ENCODE measurements around the gene JAM3. TPM values are rescaled to one million over a fixed set of nuclear protein-coding genes. Genes with fewer than 3 reads are reported as not detected.

JAM3 gene
- total RNA-seq, 1 donor from 2014 or later = 101 TPM

DNA sequence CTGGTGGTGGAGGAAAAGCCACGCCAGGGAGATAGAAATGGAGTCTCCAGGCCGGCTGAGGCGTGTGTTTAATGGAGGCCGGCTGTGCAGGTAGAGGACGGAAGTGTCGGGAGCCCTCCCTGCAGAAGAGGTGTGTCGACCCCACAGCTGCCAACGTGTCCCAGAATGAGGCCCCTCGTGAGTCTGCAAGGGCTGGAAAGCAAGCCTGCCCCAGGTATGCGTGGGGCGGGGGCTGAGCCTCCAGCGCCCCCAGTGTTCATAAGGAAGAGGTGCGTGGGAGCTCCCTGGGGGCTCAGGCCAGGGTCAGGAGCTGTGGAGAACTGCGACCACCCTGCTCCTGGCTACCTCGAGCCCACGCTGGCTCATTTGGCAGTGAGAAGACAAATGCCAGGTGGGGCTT lies 38.0 kb upstream of the JAM3 start:
- TF ChIP-seq, protein P1, sequence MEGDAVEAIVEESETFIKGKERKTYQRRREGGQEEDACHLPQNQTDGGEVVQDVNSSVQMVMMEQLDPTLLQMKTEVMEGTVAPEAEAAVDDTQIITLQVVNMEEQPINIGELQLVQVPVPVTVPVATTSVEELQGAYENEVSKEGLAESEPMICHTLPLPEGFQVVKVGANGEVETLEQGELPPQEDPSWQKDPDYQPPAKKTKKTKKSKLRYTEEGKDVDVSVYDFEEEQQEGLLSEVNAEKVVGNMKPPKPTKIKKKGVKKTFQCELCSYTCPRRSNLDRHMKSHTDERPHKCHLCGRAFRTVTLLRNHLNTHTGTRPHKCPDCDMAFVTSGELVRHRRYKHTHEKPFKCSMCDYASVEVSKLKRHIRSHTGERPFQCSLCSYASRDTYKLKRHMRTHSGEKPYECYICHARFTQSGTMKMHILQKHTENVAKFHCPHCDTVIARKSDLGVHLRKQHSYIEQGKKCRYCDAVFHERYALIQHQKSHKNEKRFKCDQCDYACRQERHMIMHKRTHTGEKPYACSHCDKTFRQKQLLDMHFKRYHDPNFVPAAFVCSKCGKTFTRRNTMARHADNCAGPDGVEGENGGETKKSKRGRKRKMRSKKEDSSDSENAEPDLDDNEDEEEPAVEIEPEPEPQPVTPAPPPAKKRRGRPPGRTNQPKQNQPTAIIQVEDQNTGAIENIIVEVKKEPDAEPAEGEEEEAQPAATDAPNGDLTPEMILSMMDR (IDR thresholded peaks at IDR 0.05; ENCODE audit: partially characterized antibody, unreplicated experiment) = peak; percentile 39
- peaks cover 35% of the 10 kb centered on the region for H3K4me1 Mint-ChIP-seq (ENCODE audit: low read depth, unreplicated experiment)
- H3K27ac Mint-ChIP-seq (ENCODE audit: unreplicated experiment) = no peak overlapping the region
- no peak for DNase-seq
- no peak overlapping the region for H3K4me3 Mint-ChIP-seq (ENCODE audit: unreplicated experiment)
- H3K36me3 Mint-ChIP-seq (ENCODE audit: unreplicated experiment) = no peaks in the 10 kb centered on the region
- peaks cover 22% of the 10 kb centered on the region for H3K27me3 Mint-ChIP-seq (ENCODE audit: unreplicated experiment)
- peaks cover 18% of the 10 kb centered on the region for H3K9me3 Mint-ChIP-seq (ENCODE audit: unreplicated experiment)

DNA sequence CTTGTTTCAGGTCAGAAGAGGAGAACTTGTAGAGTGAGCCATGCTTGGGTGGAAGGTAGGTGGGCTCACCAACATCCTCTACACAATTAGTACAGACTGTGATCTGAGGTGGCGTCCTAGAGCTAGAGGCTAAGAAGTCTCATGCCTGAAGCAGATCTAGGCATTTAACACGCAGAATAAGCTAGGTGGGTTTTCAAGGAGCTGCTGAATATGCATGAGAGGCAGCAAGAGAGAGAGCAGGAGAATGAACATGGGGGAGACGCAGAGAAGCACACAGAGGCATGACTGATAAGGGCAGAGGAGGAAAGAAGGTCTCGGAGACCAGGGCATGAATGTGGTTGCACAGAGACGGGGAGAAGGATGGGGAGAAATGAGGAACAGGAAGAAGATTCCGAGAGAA lies 36.8 kb upstream of the JAM3 start:
- TF ChIP-seq, protein P1 (IDR thresholded peaks at IDR 0.05; ENCODE audit: partially characterized antibody, unreplicated experiment) = no peak
- H3K36me3 Mint-ChIP-seq (ENCODE audit: unreplicated experiment) = no peaks in the 10 kb centered on the region
- DNase-seq = no peak
- peak overlapping the region; percentile 58 for H3K4me3 Mint-ChIP-seq (ENCODE audit: unreplicated experiment)
- H3K9me3 Mint-ChIP-seq (ENCODE audit: unreplicated experiment) = peaks cover 20% of the 10 kb centered on the region
- H3K27me3 Mint-ChIP-seq (ENCODE audit: unreplicated experiment) = peaks cover 22% of the 10 kb centered on the region
- H3K4me1 Mint-ChIP-seq (ENCODE audit: low read depth, unreplicated experiment) = peaks cover 28% of the 10 kb centered on the region
- peak overlapping the region; percentile 100 for H3K27ac Mint-ChIP-seq (ENCODE audit: unreplicated experiment)

DNA sequence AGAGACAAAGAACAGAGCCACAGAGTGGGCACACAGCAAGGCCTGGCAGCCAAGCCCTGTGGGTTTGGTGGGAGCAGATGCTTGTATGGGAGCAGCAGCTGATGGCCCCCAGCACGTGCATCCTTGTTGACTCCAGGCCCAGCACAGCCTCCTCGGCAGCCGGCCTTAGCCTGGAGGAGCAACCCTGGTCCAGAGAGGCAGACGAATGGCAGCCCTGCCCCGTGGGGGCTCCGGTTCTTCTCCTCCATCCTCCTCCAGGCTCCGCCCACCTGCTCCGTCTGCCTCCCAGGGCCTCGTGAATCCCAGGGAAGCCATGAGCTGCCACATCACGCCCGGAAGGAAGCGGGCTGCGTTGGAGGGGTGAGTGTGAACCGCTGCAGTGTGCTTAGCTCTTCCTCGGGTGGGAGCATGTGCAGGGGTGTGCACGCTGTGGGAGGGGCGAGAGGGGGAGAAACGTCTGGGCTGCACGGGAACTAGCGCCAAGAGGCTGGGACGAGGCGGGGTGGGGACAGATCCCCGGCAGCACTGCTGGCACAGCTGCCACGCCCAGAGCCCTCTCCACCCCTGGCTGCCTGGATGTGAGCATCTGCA lies 36.3 kb upstream of the JAM3 start:
- Mint-ChIP-seq H3K27me3 (ENCODE audit: unreplicated experiment) (peaks cover 22% of the 10 kb centered on the region), H3K9me3 (ENCODE audit: unreplicated experiment) (peaks cover 17% of the 10 kb centered on the region), H3K4me3 (ENCODE audit: unreplicated experiment) (peak overlapping the region; percentile 72), H3K27ac (ENCODE audit: unreplicated experiment) (peak overlapping the region; percentile 100), H3K4me1 (ENCODE audit: low read depth, unreplicated experiment) (peaks cover 31% of the 10 kb centered on the region), H3K36me3 (ENCODE audit: unreplicated experiment) (no peaks in the 10 kb centered on the region)
- TF ChIP-seq, protein P1 (IDR thresholded peaks at IDR 0.05; ENCODE audit: partially characterized antibody, unreplicated experiment) = no peak
- peak; percentile 77 for DNase-seq

DNA sequence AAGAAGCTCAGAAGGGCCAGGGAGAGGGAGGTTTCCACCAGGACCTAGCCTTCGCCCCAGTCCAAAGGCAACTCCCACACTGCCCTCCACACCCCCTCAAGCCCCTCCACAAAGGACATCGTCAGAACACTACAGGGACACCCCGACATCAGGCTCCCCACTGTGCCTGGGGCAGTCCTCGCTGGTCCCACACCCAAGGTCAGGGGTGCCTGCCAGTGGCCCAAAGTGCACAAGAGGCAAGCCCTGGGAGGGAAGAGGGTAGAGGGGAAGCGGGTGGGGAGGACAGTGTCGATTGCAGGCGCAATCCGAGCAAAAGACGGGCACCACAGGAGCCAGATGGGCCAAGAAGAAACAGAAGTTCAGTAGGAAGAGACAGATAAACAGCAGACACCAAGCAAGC lies 35.6 kb upstream of the JAM3 start:
- Mint-ChIP-seq H3K4me1 (ENCODE audit: low read depth, unreplicated experiment) (peaks cover 34% of the 10 kb centered on the region), H3K36me3 (ENCODE audit: unreplicated experiment) (no peaks in the 10 kb centered on the region), H3K9me3 (ENCODE audit: unreplicated experiment) (peaks cover 17% of the 10 kb centered on the region), H3K4me3 (ENCODE audit: unreplicated experiment) (peak overlapping the region; percentile 72), H3K27ac (ENCODE audit: unreplicated experiment) (peak overlapping the region; percentile 100), H3K27me3 (ENCODE audit: unreplicated experiment) (peaks cover 22% of the 10 kb centered on the region)
- TF ChIP-seq, protein P1 (IDR thresholded peaks at IDR 0.05; ENCODE audit: partially characterized antibody, unreplicated experiment) = no peak
- no peak for DNase-seq

DNA sequence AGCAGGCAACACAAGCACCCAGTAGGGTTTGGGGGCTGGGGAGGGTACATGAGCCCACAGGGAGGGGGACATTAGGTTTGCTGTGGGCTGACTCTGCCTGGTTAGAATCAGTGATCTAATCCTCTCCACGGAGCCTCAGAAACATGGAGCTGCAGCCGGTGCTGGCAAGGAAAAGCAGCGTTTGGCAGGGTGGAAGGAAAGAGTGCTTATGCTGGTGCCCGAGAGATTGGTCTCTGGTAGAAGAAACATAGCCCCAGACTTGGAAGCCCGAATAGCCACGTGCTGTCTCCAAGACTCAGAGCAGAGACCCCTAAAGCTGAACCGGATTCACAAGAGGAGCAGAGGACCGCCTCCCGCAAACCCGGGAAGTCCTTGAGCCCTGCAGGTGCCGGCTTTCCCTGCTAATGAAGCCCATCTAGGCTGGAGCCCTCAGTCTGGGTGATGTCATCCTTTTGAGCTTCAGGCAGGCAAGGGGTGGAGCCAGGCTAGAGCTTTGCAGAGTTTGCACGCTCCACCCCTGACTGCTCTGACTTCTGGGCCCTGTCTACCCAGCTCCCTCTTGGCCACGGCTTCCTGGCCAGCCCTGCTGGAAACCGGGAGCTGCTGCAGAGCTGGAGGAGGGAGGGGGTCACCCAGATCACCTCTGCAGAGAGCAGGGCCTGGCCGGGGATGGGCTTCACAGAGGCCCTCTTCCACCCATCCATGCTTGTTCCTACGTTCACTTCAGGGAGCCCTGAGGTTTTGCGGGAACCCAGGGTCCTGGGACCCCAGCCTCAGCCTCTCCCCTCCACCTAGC lies 35.0 kb upstream of the JAM3 start:
- TF ChIP-seq, protein P1 (IDR thresholded peaks at IDR 0.05; ENCODE audit: partially characterized antibody, unreplicated experiment) = no peak
- Mint-ChIP-seq H3K27ac (ENCODE audit: unreplicated experiment) (peak overlapping the region; percentile 100), H3K36me3 (ENCODE audit: unreplicated experiment) (no peaks in the 10 kb centered on the region), H3K4me1 (ENCODE audit: low read depth, unreplicated experiment) (peaks cover 39% of the 10 kb centered on the region), H3K4me3 (ENCODE audit: unreplicated experiment) (peak overlapping the region; percentile 72), H3K27me3 (ENCODE audit: unreplicated experiment) (peaks cover 22% of the 10 kb centered on the region), H3K9me3 (ENCODE audit: unreplicated experiment) (peaks cover 20% of the 10 kb centered on the region)
- DNase-seq = peak; percentile 86

Measured in glutamatergic neuron (in vitro differentiated cells).